ENCODE measurements around the gene MOGAT2.

The MOGAT2 gene

DNA sequence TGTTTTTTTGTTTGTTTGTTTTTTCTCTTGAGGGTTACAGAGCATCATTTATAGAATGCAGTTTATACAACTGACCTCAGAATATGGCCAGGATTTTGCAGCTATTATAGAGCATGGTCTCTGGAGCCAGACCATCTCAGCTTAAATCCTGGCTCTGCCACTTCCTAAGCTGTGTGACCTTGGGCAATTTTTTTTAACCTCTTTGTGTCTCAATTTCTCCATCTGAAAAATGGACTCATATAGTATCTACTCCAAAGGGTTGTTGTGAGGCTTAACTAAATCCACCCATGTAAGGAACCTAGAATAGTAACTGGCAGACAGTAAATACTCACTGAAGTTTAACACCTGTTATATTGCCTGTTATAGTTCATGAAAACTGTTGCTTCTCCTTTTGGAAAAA lies 42.6 kb downstream of the MOGAT2 start:
- no peak overlapping the region for H3K4me3 ChIP-seq (ENCODE audit: low read depth, low read length)
- no peak for DNase-seq (ENCODE audit: low read depth)
- TF ChIP-seq, protein P1, sequence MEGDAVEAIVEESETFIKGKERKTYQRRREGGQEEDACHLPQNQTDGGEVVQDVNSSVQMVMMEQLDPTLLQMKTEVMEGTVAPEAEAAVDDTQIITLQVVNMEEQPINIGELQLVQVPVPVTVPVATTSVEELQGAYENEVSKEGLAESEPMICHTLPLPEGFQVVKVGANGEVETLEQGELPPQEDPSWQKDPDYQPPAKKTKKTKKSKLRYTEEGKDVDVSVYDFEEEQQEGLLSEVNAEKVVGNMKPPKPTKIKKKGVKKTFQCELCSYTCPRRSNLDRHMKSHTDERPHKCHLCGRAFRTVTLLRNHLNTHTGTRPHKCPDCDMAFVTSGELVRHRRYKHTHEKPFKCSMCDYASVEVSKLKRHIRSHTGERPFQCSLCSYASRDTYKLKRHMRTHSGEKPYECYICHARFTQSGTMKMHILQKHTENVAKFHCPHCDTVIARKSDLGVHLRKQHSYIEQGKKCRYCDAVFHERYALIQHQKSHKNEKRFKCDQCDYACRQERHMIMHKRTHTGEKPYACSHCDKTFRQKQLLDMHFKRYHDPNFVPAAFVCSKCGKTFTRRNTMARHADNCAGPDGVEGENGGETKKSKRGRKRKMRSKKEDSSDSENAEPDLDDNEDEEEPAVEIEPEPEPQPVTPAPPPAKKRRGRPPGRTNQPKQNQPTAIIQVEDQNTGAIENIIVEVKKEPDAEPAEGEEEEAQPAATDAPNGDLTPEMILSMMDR (IDR thresholded peaks at IDR 0.05; ENCODE audit: low read depth, low read length, missing control alignments), result no peak

DNA sequence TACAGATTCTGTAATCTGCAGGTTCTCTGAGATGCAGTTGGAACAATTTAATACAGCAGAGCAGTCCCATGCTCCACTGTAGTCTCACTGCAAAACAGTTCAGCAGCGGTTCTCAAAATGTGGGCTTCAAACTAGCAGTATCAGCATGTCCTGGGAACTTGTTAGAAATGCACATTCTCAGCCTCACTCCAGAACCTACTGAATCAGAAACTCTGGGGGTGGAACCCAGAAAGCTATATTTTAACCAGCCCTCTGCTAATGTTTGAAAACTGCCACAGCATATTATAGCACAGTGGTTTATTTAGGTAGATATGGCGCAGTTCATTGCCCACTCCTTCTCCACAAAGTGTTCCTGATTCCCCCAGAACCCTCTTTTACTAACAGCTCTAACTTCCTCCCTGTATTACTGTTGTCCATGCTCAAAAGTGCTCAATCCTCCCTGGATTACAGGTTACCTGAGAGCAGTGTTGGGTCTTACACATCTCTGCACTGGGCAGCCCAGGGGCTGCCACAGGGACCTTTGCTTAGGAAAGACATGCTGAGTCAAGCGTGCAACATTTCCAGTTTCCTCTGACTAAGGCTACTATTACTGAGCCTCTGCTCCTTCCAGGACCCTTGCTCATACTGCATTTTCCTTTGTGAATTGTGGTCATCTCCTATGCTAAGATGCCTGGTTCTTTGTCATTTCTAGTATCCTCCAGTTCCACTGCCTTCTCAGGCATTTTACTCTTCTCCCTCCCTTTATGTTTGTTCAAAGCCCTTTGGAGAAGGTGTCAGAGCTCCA lies 43.3 kb downstream of the MOGAT2 start:
- DNase-seq (ENCODE audit: low read depth), result no peak
- no peak overlapping the region for H3K4me3 ChIP-seq (ENCODE audit: low read depth, low read length)
- TF ChIP-seq, protein P1 (IDR thresholded peaks at IDR 0.05; ENCODE audit: low read depth, low read length, missing control alignments), result no peak

DNA sequence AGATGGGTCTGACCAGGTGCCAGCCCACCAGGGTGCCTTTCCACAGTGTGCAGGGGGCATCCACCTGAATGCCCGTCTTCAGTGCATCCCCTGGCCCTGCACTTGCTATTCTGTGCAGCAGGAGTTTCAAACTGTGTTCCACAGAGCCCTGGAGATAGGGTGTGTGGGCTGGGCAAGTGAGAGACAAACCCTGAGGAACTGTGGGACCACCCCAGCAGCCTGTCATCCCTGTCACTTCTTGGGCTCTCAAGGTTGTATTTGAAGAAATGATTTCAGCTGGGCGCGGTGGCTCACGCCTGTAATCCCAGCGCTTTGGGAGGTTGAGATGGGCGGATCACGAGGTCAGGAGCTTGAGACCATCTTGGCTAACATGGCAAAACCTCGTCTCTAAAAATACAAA lies 44.5 kb downstream of the MOGAT2 start:
- no peak for DNase-seq (ENCODE audit: low read depth)
- no peak overlapping the region for H3K4me3 ChIP-seq (ENCODE audit: low read depth, low read length)
- TF ChIP-seq, protein P1 (IDR thresholded peaks at IDR 0.05; ENCODE audit: low read depth, low read length, missing control alignments), result no peak

DNA sequence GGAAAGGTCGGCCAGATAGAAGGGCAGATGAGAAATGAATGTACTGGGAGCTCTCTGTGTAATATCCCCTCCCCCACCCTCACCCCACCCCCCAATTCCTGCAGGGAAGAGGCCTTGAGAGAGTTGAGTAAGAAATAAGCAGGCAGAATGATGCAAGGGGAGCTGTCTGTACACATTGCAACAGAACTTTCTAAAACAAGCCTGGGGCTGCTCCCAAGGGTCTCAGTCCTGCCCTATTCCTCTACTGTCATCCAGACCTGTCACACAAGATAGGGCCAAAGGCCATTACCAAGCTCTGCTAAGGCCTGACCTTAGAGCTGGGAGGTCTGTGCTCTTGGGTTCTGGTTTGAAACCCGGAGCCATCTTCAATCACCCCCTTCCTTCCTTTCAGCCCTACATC lies 45.2 kb downstream of the MOGAT2 start:
- no peak for DNase-seq (ENCODE audit: low read depth)
- TF ChIP-seq, protein P1 (IDR thresholded peaks at IDR 0.05; ENCODE audit: low read depth, low read length, missing control alignments), result no peak
- no peak overlapping the region for H3K4me3 ChIP-seq (ENCODE audit: low read depth, low read length)

DNA sequence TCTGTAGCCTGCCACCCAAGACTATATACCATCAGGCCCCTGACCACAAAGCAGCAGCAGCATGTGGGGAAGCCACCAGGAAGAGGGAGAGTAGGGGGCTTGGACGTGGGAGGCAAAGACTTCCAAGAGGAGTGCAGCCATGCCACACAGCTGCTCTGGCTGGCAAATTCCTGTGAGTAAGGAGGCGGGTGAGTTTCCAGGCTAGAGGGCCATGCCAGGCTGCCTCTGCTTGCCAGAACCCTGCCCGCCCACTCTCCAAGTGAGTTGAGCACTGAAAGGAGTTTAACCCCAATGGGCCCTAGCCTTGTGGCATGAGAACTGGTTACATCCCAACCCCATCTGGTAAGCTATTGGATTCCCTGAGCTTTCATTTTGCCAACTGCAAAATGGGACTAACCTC lies 46.2 kb downstream of the MOGAT2 start:
- DNase-seq (ENCODE audit: low read depth), result no peak
- TF ChIP-seq, protein P1 (IDR thresholded peaks at IDR 0.05; ENCODE audit: low read depth, low read length, missing control alignments), result no peak

DNA sequence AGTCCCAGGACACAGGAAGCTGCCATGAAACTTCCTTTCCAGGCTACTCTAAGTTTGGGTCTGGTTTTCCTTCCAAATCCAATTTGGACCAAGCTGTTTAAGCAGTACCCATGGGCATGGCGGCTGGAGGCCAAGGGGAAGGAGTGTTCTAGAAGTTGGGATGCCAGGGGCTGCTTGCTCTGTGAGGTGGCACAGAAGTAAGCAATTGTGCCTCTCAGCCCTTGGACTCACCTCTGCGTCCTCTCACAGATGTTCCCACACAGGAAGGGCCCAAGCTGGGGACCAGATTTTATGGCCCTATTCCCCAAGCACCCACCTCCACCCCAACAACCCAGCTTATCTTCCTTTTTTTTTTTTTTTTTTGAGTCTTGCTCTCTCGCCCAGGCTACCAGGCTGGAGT lies 47.5 kb downstream of the MOGAT2 start:
- no peak overlapping the region for H3K4me3 ChIP-seq (ENCODE audit: low read depth, low read length)
- TF ChIP-seq, protein P1 (IDR thresholded peaks at IDR 0.05; ENCODE audit: low read depth, low read length, missing control alignments), result no peak

More for the DNA sequence above, 46.2 kb downstream of the MOGAT2 start:
- no peak overlapping the region for H3K4me3 ChIP-seq (ENCODE audit: low read depth, low read length)

More for the DNA sequence above, 47.5 kb downstream of the MOGAT2 start:
- DNase-seq (ENCODE audit: low read depth), result no peak

Data from GM12864 (cell line).